Mesodermal cell (in vitro differentiated cells): ENCODE data around the gene ZEB2.
A peak's percentile ranks its signal among the peaks of the same experiment; 100 is the strongest.

Experiments
- H3K27ac ChIP-seq: 2 replicates; pipeline ENCODE4 v1.7.0; 2013; ENCODE audit warnings: mild to moderate bottlenecking, low read depth, low read length, moderate library complexity; ENCODE audit not compliant: severe bottlenecking
- H3K36me3 ChIP-seq: 2 replicates; pipeline ENCODE4 v1.7.1; 2013; ENCODE audit warnings: mild to moderate bottlenecking, low read length, moderate library complexity; ENCODE audit not compliant: control insufficient read depth, insufficient read depth
- H3K4me1 ChIP-seq: one replicate; pipeline ENCODE4 v1.7.1; 2013; ENCODE audit warnings: mild to moderate bottlenecking, low read length; ENCODE audit not compliant: insufficient read depth, control insufficient read depth, poor library complexity, severe bottlenecking
- H3K4me3 ChIP-seq: 2 replicates; pipeline ENCODE4 v1.7.0; 2013; ENCODE audit warnings: low read length, control low read depth, mild to moderate bottlenecking; ENCODE audit not compliant: insufficient read depth, poor library complexity, severe bottlenecking; ENCODE audit errors: extremely low read depth
- H3K9me3 ChIP-seq: 2 replicates; pipeline ENCODE4 v1.7.1; 2013; ENCODE audit warnings: mild to moderate bottlenecking, low read length, moderate library complexity; ENCODE audit not compliant: control insufficient read depth
- WGBS, 2 experiments: methylation state at CpG; one replicate each; pipeline ENCODE4 v1.1.5; 2013; ENCODE audit warnings: missing lambda C conversion rate in 2 of 2; ENCODE audit not compliant: insufficient coverage in 2 of 2; 5-methylcytosine and 5-hydroxymethylcytosine counted together

The ZEB2 gene

DNA sequence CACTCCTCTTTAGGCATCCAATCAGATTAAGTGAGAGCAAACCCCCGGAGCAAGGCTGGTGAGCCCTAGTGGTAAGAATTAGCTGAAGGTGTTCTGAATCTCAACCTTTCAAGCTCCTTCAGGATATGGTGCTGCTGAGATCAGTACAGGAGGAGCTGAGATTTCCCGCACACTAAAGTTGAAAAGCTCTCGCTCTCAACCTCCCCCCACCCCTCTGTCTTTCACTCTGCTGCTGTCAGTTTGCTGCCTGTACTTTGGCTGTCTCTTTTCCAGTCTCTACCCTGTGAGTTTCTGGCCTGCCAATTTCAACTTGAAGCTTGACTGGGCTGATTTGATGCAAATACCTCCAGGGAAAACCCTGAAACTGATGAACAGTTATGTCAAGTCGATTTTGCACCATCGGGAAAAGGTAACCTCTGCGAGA lies 15.7 kb downstream of the ZEB2 start:
- WGBS, 2 experiments = 52 to 56% methylated on average over 5 to 6 of the region's 6 CpGs
- H3K9me3 ChIP-seq = no peaks in the 10 kb centered on the region
- peaks cover 35% of the 10 kb centered on the region for H3K36me3 ChIP-seq
- H3K4me1 ChIP-seq = peaks cover 74% of the 10 kb centered on the region
- peak overlapping the region; percentile 50 for H3K27ac ChIP-seq
- no peak overlapping the region for H3K4me3 ChIP-seq

DNA sequence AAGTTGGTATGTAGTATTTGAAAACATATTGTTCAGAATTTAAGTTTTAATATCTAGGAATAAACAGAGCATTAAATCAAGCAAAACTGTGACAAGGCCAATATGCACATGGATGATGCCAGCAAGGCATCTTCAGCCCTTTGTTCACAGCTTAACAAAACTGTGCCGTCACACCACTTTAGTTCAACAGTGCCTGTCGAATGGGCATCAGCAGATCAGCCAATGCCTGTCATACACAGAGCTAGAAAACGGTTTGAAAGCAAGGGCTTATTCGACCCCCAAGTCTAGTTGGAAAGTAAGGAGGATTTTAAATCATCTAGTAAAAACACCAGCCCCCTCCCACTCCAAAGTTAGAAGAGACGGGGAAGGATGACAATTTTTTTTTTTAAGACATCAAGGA lies 16.7 kb downstream of the ZEB2 start:
- Histone ChIP-seq H3K9me3 (no peaks in the 10 kb centered on the region), H3K27ac (peak overlapping the region; percentile 3), H3K36me3 (peaks cover 32% of the 10 kb centered on the region), H3K4me1 (peaks cover 64% of the 10 kb centered on the region), H3K4me3 (no peak overlapping the region)
- WGBS, 2 experiments = 100% methylated on average over 1 to 2 of the region's 5 CpGs

DNA sequence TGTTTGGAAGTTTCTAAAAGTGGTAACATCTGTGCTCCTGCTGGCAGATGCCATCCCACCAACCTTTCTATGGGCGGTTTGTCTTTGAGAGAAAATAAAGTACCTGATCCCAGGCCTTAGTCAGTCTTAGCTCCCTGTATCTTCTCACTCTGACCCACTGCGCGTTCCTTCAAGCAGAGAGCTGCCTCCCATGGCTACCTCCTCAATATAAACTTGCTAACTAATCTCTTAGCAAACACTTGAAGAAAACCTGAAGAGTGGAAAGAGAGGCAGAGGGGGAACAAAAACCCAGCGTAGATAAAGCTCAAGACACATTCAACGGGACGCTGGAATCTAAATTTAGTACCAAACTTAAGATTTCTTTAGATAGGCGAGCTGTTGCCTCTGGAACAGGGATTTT lies 17.6 kb downstream of the ZEB2 start:
- H3K36me3 ChIP-seq = peaks cover 27% of the 10 kb centered on the region
- 64 to 75% methylated on average over 1 to 6 of the region's 7 CpGs for WGBS, 2 experiments
- no peak overlapping the region for H3K4me3 ChIP-seq
- no peaks in the 10 kb centered on the region for H3K9me3 ChIP-seq
- H3K27ac ChIP-seq = peak overlapping the region; percentile 41
- H3K4me1 ChIP-seq = peaks cover 58% of the 10 kb centered on the region

DNA sequence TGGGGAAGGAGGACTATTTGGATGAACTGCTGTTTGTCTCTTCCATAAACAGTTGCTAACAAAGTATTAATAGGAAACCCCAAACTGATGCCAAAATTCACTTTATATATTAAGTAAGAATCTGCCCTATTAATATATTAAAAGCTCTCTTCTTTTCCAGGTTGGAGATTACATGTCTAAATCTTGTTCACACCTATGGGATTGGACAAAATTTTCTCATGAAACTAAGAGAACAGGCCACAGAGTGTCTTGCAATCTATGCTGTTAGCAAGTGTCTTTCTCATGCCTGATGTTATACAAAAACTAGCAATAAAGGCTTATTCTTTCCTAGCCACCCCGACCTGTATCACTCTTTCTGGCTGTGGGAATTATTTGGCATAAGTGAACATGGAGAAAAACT lies 18.3 kb downstream of the ZEB2 start:
- WGBS, 2 experiments = no CpG with 5 or more reads among the region's 1 CpG
- Histone ChIP-seq H3K36me3 (peaks cover 34% of the 10 kb centered on the region), H3K4me1 (peaks cover 55% of the 10 kb centered on the region), H3K9me3 (no peaks in the 10 kb centered on the region), H3K4me3 (no peak overlapping the region), H3K27ac (peak overlapping the region; percentile 41)

DNA sequence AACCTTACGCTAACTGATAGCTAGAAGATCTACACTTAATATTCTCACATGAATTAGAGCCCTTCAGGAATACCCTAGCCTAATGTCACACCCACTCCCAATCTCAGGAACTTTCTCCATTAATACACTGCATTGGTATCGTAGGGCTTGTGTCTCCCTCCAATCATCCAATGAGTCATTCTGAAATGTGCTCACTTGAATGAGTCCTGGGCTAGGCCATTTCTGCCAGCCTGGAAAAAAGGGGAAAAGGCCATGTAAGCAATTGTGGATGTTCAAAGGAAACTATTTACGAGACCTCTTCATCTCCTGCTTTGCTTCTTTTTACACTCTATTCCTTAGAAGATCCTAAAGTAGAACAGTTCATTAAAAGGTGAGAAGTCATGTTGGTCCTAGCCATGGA lies 18.8 kb downstream of the ZEB2 start:
- Histone ChIP-seq H3K4me1 (peaks cover 50% of the 10 kb centered on the region), H3K27ac (peak overlapping the region; percentile 41), H3K4me3 (no peak overlapping the region), H3K9me3 (no peaks in the 10 kb centered on the region), H3K36me3 (peaks cover 38% of the 10 kb centered on the region)
- WGBS, 2 experiments = 71 to 100% methylated on average over 1 to 3 of the region's 3 CpGs

DNA sequence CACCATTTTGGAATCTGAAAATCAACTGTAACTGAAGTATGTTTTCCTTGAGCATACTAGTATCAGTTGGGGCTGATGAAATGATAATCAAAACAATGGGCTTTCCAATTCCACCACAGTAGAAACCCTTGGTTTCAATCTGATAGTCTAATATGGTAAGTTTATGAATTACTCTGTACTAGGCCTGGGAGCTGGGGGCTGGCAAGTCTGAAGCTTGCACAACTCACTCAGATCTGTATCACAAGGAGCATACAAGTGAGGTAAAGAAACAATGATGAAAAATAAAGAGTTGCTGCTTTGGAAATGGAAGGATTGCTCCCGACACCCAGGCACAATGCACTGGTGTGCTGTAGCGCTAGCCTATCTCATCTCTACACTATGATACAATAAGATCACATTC lies 19.4 kb downstream of the ZEB2 start:
- no peak overlapping the region for H3K4me3 ChIP-seq
- WGBS, 2 experiments = no CpG with 5 or more reads among the region's 2 CpGs
- H3K27ac ChIP-seq = peak overlapping the region; percentile 41
- no peaks in the 10 kb centered on the region for H3K9me3 ChIP-seq
- H3K4me1 ChIP-seq = peaks cover 49% of the 10 kb centered on the region
- peaks cover 42% of the 10 kb centered on the region for H3K36me3 ChIP-seq

DNA sequence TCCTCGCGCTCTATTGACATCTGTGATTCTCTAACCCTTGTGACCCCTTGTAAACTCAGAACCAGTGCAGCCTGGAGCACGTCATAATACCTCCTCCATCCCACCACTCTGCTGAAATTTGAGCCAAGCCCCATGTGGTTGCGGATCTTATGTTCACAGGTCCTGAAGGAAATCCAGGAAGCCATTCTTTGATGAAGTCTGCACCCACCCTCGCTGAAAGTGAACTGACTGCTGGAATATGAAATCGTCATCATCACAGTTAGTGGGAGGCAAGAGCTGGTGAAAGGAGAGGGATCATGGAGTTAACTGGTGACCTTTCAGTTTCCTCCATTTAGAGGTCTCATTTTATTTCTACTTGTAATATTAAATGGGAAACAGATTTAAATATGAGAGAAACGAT lies 21.6 kb downstream of the ZEB2 start:
- Histone ChIP-seq H3K27ac (no peak overlapping the region), H3K4me3 (no peak overlapping the region), H3K9me3 (no peaks in the 10 kb centered on the region), H3K4me1 (peaks cover 26% of the 10 kb centered on the region), H3K36me3 (peaks cover 52% of the 10 kb centered on the region)
- WGBS, 2 experiments = 92 to 96% methylated on average over 4 to 6 of the region's 7 CpGs

DNA sequence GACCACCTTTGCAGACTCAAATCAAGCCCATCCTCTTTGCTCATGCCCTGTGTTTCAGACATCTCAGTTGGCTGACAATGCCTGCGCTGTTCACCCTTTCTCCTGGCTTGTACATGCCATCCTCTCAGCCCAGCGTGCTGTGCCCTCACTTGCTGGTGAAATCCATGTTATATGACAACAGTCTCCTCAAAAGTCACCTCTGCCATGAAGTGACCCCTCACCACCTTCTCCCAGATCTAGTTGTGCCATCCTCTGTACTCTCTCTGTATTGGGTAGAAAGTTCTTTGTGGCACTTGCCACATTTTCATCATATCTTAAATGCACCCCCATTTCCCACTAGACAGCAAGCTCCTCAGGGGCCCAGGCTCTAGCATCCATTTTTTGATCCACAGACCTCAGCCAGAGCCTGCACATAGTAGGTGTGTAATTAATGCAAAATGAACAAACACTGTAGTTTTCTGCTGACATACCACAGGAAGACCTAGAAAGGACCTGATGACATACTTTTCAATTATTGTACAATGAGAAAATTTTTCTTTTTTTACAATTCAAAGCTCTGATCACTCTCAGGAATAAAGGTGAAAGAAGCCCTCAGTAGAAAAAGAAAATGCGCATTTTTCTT lies 22.8 kb downstream of the ZEB2 start:
- Histone ChIP-seq H3K27ac (no peak overlapping the region), H3K9me3 (no peaks in the 10 kb centered on the region), H3K4me3 (no peak overlapping the region), H3K4me1 (peaks cover 14% of the 10 kb centered on the region), H3K36me3 (peaks cover 64% of the 10 kb centered on the region)
- WGBS, 2 experiments = 94 to 100% methylated on average over 2 to 3 of the region's 3 CpGs

DNA sequence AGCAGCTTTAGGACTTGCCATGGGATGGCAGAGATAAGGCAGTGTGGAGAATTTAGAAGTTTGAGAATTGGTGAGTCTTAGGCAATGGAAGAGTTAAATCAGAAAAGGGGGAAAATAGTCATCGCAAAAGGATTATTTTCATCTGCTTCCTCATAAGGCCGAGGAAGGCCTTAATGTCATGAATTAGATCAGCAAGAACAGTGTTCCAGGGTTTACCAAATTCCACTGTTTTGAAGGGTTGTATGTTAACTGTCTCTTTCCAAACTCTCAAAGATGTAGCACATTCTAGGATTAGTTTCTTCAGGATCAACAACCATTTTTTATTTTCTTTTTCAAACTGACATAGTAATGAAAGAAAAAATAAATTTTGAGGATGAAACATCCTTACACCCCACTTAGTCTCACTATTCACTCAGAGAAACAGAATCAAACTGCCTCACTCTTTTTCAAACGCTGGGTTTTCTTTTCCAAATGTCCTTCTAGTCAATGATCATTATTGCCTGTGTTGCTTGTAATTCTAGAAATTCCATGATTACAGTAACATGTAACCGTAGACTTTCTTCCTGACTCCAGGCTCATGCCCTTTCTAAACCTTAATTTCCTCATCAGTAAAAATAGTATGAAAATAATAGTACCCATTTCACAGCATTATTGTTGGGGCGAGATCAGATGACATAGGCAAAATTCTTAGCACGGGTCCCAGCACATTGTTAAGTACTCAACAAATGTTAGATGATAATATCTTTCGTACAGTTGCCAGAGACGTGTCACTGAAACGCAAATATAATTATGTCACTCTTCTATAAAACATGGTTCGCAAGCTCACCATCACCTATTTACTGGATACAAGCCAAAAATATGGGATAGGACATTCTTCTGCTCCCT lies 23.6 kb downstream of the ZEB2 start:
- WGBS, 2 experiments = 85 to 100% methylated on average over 5 to 7 of the region's 10 CpGs
- Histone ChIP-seq H3K9me3 (no peaks in the 10 kb centered on the region), H3K4me1 (peaks cover 7% of the 10 kb centered on the region), H3K27ac (no peak overlapping the region), H3K4me3 (no peak overlapping the region), H3K36me3 (peaks cover 66% of the 10 kb centered on the region)

DNA sequence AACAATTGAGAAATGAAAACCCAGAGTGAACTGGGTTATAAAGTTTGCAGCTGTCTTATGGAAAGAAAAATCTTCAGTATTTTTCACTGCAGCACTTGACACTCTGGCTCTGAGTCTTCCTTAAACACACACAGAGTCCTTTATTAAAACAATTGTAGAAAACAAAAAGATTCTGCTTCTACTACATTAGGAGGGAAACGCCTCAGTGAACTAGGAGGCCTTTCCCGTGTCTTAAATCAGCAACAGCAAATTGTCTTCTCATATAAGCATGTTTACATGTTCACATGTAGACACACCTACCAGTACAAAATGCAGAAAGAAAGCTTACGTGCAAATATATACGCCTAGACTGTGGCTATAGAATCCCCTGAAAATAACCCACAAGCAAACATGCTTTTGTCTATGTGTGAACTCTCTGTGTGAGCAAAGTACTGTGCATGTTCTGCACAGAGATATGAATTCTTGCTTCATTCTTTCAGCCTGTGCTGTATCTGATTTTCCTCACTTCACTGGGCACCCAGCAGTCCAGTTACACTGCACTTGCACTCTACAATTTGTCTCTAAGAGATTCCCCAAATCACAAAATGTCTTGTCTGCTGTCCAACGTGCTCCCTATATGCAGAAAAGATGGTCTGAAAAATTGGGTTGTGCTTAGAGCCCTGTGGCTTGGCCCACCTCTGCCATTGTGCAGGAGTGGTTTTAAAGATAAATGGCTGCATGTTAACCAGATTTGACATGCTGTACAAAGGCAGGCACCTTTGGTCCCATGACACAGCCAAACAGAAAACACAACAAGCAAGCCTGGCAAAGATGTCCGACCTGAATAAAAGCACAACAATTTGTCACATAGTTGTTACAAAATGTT lies 24.5 kb downstream of the ZEB2 start:
- H3K36me3 ChIP-seq = peaks cover 68% of the 10 kb centered on the region
- H3K4me3 ChIP-seq = no peak overlapping the region
- H3K27ac ChIP-seq = no peak overlapping the region
- 100% methylated on average over 1 to 4 of the region's 6 CpGs for WGBS, 2 experiments
- no peaks in the 10 kb centered on the region for H3K9me3 ChIP-seq
- H3K4me1 ChIP-seq = peaks cover 4% of the 10 kb centered on the region
